Stimulated activated CD8-positive, alpha-beta memory T cell treated with anti-CD3 and anti-CD28 coated beads, Interleukin-4, amount 100 ng/mL, for 24 hours (primary cell): ENCODE data around the gene FAM227A.
A peak's percentile ranks its signal among the peaks of the same experiment; 100 is the strongest.

Source experiments
- DNase-seq: peaks from one replicate; pipeline ENCODE4 v3.0.0-alpha.2; 2020; ENCODE audit warnings: low read depth

The FAM227A gene

DNA sequence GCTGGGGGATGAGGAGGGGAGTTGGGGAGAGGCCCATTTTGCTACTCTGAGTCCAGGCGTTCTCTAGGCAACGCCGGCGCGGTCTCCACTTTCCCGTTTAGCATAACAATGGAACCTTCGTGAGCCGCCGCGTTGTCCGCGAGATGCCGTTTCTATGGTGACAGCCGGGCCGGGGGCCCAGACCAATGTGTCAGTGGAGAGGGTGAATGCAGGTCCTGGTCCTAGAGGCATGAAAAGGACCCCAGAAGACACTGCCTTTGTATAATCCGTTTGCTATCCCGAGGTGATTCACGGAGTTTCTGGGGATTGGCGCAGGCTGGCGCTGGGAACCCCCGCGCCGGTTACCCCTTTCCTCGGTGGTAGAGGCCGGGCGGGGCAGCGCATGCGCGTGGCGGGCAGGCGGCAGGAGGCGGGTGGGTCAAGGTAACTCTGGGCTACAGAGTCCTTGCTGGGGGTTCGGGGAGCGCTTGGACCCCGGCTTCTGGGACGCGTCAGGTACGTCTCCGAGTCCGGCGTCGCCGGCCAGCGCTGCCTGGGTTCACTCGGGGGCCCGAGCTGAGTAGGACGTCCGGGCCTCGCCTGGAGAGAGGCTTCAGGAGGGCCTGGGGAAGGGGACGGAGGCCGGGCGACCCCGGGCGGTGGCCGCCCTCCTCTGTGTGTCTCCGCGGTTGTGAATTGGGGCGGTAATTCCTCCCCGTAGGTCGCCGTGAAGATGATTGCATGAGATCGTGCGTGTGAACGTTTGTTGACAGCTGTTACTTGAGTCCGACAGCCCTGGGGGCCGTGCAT is at the start of gene FAM227A, which contains the start of gene CBY1:
Gene FAM227A (minus strand): TSS at position 137 of the 789 bp plus-strand sequence. CDS start 6,224 bp downstream, outside the sequence.
Gene CBY1 (plus strand): TSS at position 383 of the 789 bp plus-strand sequence. CDS start 11,417 bp downstream, outside the sequence.
- peak; percentile 82 for DNase-seq

DNA sequence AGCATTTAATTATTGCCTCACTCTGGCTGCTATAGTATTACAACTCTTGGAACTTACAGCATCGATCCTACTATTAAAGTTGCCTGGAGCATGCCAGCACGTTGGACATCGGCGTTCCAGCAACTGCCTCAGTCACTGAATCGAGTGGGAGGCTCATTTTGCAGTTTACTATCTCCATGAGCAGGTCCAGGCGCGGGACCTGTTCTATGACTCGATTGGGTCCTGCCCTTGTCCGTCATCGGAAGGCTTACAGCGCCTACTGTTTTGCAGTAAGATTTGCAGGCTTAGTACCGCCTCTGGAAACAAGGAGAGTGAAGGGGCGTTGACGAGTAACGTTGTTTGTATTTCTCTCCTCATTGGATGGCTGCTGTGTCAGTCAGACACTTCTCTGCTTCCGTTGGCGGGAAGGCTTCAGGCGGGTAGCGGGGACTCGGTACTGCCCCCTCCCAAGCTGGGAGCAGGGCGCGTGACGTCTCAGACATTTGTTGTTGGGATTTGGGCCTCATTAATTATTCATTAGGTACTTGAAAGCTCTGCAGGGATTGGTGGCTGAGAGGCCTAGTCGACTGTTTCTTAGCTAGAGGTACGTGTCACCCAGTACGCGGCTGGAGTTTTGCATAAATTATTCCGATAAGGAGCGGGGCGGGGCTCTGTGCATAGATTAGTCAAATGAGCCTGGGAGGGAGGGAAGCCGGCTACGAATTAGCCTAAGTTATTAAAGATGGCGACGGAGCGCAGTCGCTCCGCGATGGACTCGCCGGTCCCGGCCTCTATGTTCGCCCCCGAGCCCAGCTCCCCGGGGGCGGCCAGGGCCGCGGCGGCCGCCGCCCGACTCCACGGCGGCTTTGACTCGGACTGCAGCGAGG is 49.3 kb upstream of the FAM227A start, which contains the start of gene GTPBP1:
Gene GTPBP1 (plus strand): TSS at position 710 of the 866 bp plus-strand sequence. CDS start 12 bp downstream, at position 722.
- DNase-seq = peak; percentile 89

DNA sequence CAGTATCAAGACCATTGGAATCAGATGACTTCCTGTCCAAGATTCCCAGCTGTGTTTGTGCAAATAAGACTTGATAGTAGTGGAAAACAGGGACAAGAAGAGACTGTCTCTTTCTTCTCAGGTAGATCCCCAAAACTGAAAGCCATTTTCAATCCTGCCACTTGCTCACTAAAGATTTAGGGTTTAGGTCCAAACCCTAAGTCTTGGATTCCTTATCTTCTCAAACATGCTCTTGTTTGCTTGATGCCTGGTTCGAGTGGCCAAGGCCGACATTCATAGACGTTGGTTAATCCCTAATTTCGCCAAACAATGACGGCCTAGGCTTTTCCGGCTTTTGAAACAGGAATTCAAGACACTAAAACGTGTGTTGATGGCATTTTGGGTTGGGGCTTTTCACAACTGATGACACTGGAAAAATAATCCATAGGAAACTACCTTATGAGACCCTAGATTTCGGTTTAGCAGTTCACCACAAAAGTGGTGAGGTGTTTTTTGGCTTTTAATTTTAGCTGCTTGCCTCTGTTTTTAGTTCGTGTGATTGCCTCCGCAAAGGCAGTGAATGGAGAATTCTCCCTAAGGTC is 48.6 kb upstream of the FAM227A start:
- DNase-seq = no peak

DNA sequence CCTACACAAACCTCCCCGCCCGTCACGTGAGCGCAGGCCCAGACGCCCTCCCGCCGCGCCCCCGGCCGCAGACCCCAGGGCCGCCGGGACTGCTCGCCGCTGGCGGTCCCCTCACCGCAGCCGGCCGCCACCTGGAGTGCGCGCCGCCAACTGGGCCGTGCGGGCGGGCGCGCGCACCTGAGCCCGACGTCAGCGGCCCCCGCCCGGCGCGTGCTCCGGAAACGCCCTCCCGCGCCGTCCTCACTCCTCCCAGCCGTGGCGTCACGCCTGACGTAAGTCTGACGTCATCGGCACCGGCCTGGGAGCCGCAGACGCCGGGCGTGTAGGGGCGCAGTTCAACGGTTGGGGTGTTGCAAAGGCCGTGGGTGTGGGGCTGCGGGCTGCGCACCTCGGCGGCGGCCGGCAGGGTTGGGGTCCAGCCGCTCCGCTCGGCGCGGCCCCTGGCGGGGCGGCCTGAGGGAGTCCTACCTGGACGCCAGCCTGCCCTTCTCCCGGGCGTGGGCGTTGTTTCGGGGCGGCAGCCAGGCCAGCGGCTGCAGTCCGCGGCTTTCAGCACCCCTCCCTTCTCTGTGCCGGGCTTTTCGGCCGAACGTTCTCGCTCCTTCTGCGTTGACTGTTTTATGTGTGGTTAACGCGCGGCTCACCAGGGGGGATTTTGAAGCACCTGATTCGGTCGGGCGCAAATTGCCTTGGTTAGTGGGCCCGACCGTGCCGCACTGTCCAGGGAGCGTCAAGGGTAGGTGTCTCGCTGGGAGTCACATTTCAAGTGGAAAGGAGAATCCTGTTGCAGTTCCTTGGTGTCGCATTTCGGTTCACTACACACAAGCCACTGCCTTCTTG is 44.8 kb upstream of the FAM227A start, which contains the start of gene JOSD1:
Gene JOSD1 (minus strand): TSS at position 155 of the 840 bp plus-strand sequence. CDS start 956 bp downstream, outside the sequence.
- DNase-seq = peak; percentile 97

DNA sequence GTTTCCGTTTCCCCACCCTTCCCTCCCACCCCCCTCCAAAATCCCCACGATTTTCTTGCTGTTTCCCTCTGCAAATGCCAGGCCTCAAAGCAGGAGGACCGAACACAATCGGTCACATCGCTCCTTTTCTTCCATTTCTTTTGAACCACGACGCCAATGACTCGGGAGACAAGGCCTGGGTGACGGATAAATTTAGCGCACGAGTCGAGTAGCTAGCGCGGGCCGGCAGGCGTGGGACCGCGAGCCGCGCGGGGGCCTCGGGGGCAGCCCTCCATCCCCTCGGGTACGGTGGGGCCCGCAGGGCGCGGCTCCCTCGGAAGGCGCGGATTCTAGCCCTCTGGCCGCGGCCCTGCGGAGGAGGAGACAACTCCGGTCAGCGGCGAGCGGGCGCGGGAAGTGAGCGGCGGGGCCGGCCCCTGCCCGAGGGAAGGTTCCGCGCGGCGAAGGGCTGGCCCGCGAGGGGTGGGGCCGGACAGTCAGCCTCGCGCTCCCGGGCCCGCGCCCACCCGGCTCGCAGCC is 44.1 kb upstream of the FAM227A start:
- no peak for DNase-seq

DNA sequence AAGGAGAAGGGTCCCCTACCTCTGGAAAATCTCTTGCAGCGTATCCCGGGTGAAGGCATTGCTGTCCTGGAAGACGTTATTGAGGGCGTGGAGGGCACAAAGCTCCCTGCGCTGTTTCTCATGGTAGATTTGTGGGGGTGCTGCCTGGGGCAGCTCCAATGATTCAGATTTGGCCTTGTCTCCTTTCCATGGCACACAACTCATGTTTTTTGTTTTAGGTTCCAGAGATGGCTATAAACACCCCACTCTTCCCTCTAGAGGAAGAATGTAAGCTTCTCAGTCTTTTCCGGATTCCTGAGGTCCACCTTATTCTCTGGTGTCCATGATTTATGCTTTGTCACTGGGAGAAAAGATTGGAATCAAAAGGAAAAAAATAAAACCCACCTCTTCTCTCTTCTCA is 43.6 kb upstream of the FAM227A start:
- DNase-seq = no peak

DNA sequence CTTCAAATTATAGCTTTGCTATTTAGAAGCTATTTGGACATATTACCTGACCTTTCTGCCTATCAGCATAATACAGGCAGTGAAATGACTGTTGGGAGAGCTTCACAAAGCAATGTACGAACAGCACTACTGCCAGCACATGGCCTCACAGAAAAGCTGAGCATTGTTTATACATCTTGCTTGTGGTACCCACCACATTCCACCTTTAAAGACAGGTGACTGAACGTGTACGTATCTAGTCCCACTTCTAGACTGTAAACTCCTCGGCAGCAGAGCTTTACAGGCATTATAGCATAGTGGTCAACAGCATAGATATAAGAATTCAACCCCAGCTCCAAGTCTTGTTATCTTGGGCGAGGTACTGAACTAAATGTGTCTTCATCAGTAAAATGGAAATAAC is 43.0 kb upstream of the FAM227A start:
- DNase-seq = no peak

DNA sequence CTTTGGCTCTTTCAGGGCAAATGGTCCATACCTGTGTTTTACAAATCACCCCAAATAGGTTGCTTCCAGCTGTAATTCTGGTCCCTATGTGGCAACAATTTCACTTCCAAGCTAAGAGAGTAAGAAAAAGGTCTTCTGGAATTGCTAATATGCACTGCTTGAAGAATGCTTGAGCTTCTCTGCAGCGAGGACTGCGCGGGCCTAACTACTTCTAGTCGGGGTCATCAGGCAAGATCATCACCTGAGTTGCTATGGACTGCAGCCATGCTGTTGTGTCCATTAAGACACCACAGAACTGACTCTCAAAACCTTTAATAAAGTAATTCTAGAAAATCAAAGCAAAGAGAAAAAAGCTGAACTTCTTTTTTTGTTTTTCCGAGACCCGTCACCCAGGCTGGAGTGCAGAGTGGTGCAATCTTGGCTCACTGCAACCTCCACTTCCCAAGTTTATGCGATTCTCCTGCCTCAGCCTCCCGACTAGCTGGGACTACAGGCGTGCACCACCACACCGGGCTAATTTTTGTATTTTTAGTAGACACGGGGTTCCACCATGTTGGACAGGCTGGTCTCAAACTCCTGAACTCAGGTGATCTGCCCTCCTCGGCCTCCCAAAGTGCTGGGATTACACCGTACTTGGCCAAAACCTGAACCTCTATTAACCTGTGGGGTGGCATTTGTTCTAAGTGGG is 42.4 kb upstream of the FAM227A start:
- DNase-seq = no peak

DNA sequence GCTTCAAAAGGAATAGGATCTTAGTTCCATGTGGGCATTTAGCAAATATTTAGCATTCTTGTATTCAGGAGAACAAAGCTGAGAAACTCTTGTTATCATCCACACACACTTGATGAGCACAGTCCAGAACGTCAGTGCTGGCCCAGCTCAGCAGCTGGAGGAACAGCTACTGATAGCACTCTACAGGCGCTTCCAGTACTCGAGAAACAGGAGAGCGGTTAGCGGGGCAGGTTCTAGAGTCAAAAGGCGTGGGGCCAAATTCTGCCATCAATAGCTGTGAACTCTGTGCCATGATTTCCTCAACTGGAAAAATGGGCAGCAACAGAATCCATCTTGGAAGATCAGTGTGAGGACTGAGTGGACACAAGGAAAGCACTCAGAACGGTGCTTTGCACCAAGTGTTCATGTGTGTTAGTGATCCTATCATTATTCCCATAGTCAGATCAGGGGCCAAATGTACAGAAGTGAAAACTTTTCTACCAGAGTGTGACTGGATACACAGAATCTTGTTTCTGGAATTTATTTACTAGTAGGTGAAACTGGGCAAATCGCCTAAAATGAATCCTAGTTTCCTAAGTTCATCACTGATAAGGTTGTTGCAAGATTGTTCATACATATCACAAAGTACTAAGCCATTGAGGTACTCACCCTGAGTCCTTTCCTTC is 41.4 kb upstream of the FAM227A start:
- no peak for DNase-seq

DNA sequence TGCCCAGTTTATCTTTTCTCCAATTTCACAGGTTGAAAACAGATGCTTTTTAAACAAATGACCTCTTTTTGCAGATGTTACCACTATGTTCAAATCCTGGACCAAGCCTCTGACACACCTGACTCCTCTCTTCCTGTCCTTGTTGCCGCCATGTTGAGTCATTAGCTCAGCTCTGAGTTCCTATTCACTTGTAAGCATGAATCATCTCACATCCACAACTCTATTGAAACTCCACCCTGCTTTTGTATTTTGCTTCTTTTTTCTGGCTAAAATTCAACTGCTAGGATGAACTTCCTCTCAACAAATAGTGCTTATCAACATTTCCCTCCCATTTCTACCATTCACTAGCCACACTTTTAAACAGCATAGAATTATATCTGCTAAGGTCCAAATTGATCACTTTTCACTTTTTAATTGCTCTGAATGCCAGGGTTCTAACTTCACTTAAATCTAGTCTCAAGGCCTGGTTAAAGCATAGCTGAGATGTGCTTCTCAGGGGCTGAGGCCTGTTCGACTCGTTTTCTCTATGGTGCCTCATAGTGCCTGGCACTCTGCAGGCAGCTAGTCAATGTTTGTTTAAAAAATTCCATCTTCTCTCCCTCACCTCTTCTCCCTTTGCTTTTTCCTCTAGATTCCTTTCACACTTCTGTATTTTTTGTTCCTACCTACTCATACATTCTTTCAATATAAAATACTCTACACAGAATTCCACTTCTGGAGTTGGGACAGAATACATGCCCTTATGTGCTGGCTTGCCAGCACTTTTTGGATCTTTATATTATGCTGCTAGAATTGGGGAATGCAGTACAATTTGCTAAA is 40.6 kb upstream of the FAM227A start:
- DNase-seq = no peak

DNA sequence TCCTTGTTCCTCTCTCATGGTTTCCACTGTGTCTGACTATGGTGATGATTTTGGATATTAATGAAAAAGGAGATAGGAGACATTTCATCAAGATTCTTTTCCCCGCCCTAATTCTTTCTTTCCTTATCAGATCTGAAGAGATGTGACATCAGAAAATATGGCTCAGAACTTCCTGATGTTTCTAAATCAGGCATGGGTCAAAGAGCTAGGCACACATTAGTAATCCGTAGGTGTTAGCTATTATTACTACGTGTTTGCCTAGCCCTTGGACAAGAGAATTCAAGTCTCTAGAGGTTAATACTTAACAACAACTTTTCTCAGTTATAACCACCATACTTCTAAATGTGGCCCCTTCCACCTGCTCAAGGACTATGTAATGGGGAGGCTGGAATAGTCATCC is 38.7 kb upstream of the FAM227A start:
- DNase-seq = no peak

DNA sequence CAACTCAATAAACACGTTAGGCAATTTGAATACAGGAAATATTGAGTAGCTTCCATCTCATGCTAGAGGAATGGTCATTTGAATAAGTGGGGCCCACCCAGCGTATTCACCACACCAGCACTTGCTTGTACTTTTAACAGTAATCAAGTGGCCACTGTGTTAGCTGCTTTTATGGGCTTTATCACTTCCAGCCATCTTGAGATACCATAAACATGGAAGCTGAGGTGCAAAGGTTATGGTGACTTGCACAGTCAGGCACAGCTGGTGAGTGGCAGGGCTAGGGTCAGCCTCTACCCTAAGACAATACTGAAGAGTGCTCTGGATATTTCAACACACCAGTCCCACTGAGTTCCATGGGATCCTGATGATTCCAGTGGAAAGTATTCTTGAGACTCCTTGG is 37.9 kb upstream of the FAM227A start:
- no peak for DNase-seq

DNA sequence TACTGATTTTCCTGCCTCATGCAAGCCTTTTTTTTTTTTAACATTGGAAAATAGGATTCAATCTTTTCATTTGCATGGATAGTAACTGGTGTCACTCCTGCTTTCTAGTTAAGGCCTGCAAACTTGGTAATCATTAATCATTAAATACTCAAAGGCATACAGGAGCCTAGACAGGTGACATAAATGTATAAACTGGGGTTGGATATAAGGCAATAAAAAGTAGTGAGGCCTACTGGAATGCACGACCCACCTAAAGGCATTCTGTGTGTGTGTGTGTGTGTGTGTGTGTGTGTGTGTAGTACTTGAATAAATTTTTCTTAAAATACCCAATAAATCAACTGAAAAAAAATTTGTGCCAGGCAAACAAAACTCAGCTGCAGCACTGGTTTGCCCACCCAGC is 33.5 kb upstream of the FAM227A start:
- DNase-seq = no peak

DNA sequence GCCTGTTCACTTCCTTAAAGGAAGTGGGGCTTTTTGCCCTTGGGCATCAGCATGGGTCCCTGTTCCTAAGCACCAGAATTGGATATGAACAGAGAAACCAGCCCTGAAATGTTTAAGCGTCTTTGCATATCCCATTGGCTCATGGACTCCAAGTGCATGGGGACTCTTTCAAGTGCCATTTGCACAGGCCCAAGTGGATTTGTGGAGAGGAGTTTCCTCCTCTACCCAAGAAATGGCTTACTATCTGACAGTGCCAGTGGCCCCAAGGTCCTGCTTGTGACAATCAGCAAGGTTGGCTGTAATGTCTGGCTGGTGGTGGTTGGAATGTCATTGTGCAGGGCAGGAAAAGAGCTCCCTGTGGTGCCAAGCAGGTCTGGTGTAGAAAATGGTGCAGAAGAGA is 29.6 kb upstream of the FAM227A start:
- no peak for DNase-seq

DNA sequence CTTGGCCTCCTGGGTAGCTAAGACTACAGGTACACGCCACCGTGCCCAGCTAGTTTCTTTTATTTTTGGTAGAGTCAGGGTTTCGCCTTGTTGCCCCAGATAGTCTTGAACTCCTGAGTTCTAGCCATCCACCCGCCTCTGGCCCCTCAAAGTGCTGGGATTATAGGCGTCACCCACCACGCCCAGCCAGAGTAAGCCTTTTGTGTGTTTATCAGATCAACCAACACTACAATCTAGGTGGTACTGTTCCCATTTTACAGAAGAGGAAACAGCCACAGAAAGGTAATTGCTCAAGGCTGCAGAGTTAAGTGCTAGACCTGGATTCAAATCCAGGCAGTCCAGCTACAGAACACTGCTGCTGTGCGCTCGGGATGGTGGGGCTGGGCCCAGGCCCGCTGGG is 28.7 kb upstream of the FAM227A start:
- no peak for DNase-seq

DNA sequence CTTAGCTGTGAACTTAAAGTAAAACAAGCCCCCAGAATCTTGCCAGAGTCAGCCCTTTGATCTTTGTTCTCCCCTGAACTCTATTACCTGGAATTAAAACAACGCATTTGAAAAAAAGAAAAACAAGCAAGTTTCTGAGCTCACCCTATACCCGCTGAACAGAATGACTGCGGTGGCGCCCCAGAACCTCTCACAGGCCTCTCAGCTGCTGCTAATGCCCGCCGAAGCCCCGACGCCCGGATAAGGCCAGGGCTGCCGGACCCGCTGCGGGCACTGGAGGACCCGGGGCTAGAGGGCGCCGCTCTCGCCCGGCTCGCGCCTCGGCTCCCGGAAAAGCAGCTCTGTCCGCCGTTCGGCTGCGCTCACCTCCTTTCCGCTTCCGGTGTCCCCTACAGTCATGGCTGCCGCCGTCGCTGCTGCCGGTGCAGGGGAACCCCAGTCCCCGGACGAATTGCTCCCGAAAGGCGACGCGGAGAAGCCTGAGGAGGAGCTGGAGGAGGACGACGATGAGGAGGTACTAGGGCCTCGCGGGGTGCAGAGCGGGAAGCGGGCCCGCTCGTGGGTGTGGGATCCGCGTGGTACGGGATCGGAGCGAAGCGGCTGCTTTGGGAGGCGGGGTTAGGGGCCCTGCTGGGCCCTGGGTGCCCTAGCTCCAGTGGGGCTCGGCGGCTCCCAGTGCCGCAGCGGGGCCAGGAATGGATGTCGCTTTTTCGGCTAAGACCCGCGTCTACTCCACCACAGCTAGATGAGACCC is 25.6 kb upstream of the FAM227A start, which contains the start of gene TOMM22:
Gene TOMM22 (plus strand): TSS at position 376 of the 754 bp plus-strand sequence. CDS start 22 bp downstream, at position 398.
- peak; percentile 81 for DNase-seq

DNA sequence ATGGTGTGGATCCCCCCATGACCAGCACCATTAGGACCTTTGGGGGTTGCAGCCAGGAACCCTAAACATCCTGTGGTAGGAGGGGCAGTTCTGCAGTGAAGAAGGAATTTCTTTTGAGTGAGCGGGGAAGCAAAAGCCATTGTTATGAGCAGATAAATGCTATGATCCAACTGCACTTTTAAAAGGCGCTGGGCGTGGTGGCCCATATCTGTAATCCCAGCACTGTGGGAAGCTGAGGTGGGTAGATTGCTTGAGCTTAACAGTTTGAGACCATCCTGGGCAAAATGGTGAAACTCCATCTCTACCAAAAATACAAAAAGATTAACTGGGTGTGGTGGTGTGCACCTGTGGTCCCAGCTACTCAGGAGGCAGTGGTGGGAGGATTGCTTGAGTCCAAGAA is 19.6 kb upstream of the FAM227A start:
- DNase-seq = no peak

DNA sequence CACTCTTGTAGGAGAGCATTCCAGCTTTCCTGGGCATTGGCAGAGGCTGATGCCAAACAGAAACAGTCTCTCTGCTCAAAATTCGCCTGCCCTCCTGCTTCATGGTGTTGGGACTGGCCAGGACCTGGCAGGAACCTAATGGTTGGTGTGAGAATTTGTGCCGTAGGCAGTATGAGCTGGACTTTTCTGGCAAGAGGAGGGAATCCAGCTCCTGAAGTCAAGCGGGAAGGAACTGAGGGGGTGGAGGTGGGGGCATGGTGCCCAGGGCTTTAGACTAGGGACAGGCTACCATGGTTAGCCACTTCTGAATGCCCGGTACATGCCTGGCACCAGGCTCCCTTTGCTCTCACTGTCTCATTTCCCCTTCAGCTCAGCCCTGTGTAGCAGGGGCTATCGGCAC is 18.7 kb upstream of the FAM227A start:
- DNase-seq = no peak
